HG03469 (cell line): Measurements from ENCODE around the gene IGSF1.
"Not testable (repeated sequence)": the region's sequence is repeated elsewhere in the genome, so short reads cannot be mapped to it uniquely, and the experiment has no call there.

ENCODE experiments used
- ATAC-seq: cut with Tn5 transposase; IDR thresholded peaks from one replicate; pipeline ENCODE4 v1.9.1; 2021; ENCODE audit warnings: mild to moderate bottlenecking, moderate library complexity, moderate number of reproducible peaks; ENCODE audit not compliant: unreplicated experiment

Gene IGSF1

GRCh38 chrX:131271274-131271673, 17.8 kb downstream of the IGSF1 start:
- no peak for ATAC-seq

GRCh38 chrX:131270080-131270479, 19.0 kb downstream of the IGSF1 start:
- ATAC-seq, result no peak

- no peak for ATAC-seq
Observed at GRCh38 chrX:131264665-131265064, 24.4 kb downstream of the IGSF1 start.

DNA sequence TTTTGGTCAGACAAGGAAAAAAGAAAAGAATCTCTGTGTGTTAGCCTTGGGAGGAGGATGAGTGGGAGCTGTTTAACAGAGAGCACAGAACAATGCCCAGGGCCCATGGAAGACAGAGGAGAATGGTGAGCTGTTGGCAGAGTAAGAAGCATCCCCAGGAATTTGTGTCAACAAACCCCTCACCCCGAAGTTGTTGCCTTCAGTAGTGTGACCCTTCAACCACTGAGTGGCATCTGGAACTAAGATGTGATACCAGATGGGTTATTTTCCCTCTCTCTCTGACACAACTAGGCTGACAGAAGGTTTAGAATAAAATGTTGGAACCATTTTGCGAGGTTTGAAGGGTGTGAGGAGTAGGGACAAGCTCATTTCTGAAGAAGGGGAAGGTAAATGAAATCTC, 25.1 kb downstream of the IGSF1 start:
- ATAC-seq, result no peak

GRCh38 chrX:131262738-131263679, 26.1 kb downstream of the IGSF1 start:
- ATAC-seq, result no peak

DNA sequence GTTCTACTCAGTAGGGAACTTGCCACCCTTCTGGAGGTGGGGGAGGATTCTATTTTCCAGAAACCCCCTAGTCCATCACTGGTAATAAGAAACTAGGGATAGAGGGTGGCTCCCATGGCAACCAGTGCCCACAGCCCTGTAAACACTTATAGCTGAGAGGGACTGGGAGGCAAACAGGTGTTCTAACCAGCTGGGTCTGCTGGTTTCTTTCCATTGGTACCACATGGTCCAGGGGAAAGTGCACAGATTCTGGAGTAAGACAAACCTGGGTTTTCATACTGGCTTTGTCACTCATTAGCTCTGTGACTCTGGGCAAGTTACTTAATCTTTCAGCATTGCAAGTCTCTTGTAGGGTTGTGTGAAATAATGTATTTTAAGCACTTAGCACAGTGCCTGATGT, 26.9 kb downstream of the IGSF1 start:
- no peak for ATAC-seq

- ATAC-seq, result no peak
Observed at GRCh38 chrX:131257367-131257766, 31.7 kb downstream of the IGSF1 start.

- ATAC-seq, result not testable (repeated sequence)
Observed at GRCh38 chrX:131250984-131251738, 37.9 kb downstream of the IGSF1 start.

- ATAC-seq, result no peak
Observed at GRCh38 chrX:131239057-131239456, 50.0 kb downstream of the IGSF1 start.

GRCh38 chrX:131237363-131237762, 51.7 kb downstream of the IGSF1 start:
- ATAC-seq, result no peak

DNA sequence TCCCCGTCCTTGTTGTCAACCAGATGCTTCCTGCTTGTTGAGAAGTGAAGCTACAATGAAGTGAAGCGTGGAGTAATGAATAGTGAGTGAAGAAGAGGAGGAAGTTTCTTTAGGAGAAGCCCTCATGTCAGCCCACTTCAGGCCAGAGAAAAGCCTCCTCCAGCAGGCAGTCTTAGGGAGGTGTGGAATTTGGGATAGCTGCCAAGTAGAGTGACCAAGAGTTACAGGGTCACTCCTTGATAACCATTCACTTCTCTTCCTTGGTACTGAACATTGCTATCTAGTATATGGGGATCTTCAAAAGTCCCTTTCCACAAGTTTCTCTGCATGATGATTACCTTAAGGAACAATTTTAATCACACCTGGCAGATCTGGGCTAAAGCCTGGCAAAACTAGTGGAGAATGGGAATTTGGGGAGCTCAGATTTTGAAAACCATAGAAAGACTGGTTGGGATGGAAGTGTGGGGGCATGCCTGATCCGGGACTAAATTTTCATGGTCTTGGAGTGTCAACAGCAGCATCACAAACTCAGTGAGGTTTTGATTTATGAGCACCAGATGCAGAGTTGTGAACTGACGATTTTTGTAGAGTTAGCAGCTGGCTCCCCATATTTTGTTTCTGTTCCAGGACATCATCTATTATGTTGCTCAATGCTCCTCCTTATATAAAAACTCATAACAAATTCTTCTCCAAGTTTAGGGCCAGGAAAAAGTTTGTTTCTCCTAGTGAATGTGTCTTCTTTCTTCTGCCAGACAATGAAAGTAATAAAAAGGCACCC, 53.1 kb downstream of the IGSF1 start:
- no peak for ATAC-seq

DNA sequence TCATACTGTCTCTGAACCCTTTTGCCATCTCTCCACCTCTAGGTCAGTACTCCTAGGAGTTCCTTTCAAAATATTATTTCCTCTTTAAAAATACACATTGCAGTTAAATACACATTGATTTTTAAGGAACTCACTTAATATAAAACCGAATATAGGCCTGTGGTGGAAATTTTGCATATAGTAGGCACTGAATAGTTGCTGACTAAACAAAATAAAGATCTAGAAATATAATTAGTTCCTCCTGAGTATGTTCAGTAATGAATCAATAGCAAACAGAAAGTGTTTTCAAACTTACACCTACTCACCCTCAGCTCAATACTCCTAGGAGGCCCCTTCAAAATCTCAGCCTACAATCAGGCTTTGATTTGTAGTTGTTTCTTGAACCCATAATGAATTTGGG, 61.5 kb downstream of the IGSF1 start:
- ATAC-seq, result no peak

GRCh38 chrX:131226591-131226990, 62.5 kb downstream of the IGSF1 start:
- ATAC-seq, result no peak

DNA sequence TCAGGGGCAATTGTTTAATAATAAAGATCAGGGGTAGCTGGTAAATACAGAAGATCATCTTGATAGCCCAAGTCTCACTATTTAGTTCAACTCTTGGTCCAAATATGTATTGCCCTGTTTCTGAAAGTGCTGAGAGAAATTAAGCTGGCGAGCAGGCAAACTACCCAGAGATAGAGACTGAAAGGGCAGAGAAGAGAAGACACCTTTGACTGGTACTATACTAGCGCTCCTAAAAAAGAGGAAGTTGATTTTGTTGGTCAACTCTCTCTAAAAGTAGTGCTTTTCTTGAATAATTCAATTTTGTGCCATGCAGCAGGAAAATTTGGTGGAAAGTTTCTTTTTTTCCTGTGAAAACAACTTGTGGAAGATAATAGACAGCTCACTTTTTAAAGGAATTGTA, 64.0 kb downstream of the IGSF1 start:
- ATAC-seq, result no peak
